IMR-90 (cell line): Measurements from ENCODE around the gene URM1. TPM values are rescaled to one million over a fixed set of nuclear protein-coding genes. Genes with fewer than 3 reads are reported as not detected.

Experiments used
- ATAC-seq: fragments of 200-7000 bp; cut with Tn5 transposase; 2 replicates; pipeline ENCODE4 v1.9.1; 2020; ENCODE audit warnings: low read depth, mild to moderate bottlenecking, moderate library complexity
- BruUV-seq: library from RNA; stranded (reverse); fragments of 400-500 nt; replicated peaks from 2 replicates; lab custom pipeline; 2021; lab: Mats Ljungman, UMichigan
- CTCF ChIA-PET: fragments of 300-600 bp; formaldehyde crosslinking; extraction: SDS; loops from one replicate; lab custom pipeline; 2021; ENCODE audit warnings: antibody characterized with exemption; lab: Yijun Ruan, JAX
- POLR2A ChIA-PET: fragments of 300-600 bp; sonication (Branson Sonifier 250); formaldehyde crosslinking; loops from one replicate; lab custom pipeline; 2022; ENCODE audit warnings: antibody characterized with exemption; ENCODE audit not compliant: unreplicated experiment; lab: Charles Lee
- DNase-seq: peaks from one replicate; pipeline ENCODE4 v3.0.0; 2013
- H2AFZ ChIP-seq: replicated peaks from 2 replicates; pipeline ENCODE3; 2013; ENCODE audit warnings: low read length, mild to moderate bottlenecking; ENCODE audit not compliant: poor library complexity
- H2AK5ac ChIP-seq: 2 replicates; pipeline ENCODE4 v1.6.1; 2013; ENCODE audit warnings: low read depth, low read length, inconsistent platforms
- H2AK9ac ChIP-seq: replicated peaks from 2 replicates; pipeline ENCODE3; 2013; ENCODE audit warnings: mild to moderate bottlenecking, low read depth, low read length, moderate library complexity; ENCODE audit not compliant: poor library complexity
- H2BK120ac ChIP-seq: 2 replicates; pipeline ENCODE4 v1.6.1; 2013; ENCODE audit warnings: low read depth, low read length, inconsistent platforms
- H2BK15ac ChIP-seq: 3 replicates; pipeline ENCODE4 v1.6.1; 2013; ENCODE audit warnings: low read depth, low read length, inconsistent platforms
- H2BK20ac ChIP-seq: 2 replicates; pipeline ENCODE4 v1.6.1; 2013; ENCODE audit warnings: low read depth, mild to moderate bottlenecking, inconsistent platforms, low read length, moderate library complexity
- H2BK5ac ChIP-seq: 2 replicates; pipeline ENCODE4 v1.6.1; 2013; ENCODE audit warnings: mild to moderate bottlenecking, low read depth, low read length, inconsistent platforms; ENCODE audit not compliant: poor library complexity, severe bottlenecking
- H3K14ac ChIP-seq: replicated peaks from 2 replicates; pipeline ENCODE4 v1.6.1; 2013; ENCODE audit warnings: low read depth, low read length, inconsistent platforms
- H3K18ac ChIP-seq: 2 replicates; pipeline ENCODE4 v1.6.1; 2013; ENCODE audit warnings: low read depth, low read length, control low read depth
- H3K23ac ChIP-seq: 2 replicates; pipeline ENCODE4 v1.6.1; 2013; ENCODE audit warnings: low read depth, low read length, inconsistent platforms
- H3K27ac ChIP-seq: 2 replicates; pipeline ENCODE4 v1.5.1; 2013; ENCODE audit warnings: mild to moderate bottlenecking, control low read depth, low read length; ENCODE audit not compliant: insufficient read depth
- H3K27me3 ChIP-seq: 2 replicates; pipeline ENCODE4 v1.6.1; 2013; ENCODE audit warnings: low read length; ENCODE audit not compliant: control insufficient read depth, insufficient read depth
- H3K36me3 ChIP-seq: 2 replicates; pipeline ENCODE4 v1.6.1; 2013; ENCODE audit warnings: low read length, mixed read lengths; ENCODE audit not compliant: control insufficient read depth, insufficient read depth
- H3K4ac ChIP-seq: 2 replicates; pipeline ENCODE4 v1.6.1; 2013; ENCODE audit warnings: low read depth, low read length, inconsistent platforms
- H3K4me1 ChIP-seq: 2 replicates; pipeline ENCODE4 v1.6.1; 2013; ENCODE audit warnings: low read length, mixed read lengths; ENCODE audit not compliant: control insufficient read depth, insufficient read depth
- H3K4me2 ChIP-seq: 2 replicates; pipeline ENCODE4 v1.6.1; 2013; ENCODE audit warnings: low read depth, mild to moderate bottlenecking, control low read depth, low read length, moderate library complexity
- H3K4me3 ChIP-seq: 2 replicates; pipeline ENCODE4 v1.5.1; 2013; ENCODE audit warnings: low read depth, mild to moderate bottlenecking, control low read depth, low read length, moderate library complexity; ENCODE audit not compliant: insufficient read depth
- H3K56ac ChIP-seq: 2 replicates; pipeline ENCODE4 v1.6.1; 2013; ENCODE audit warnings: low read length, inconsistent platforms; ENCODE audit not compliant: insufficient read depth; ENCODE audit errors: extremely low read depth
- H3K79me1 ChIP-seq, 2 experiments: 2 replicates each; pipeline ENCODE4 v1.6.1; 2013; ENCODE audit warnings: low read length in 2 of 2, inconsistent platforms in 1 of 2, low read depth in 1 of 2
- H3K9ac ChIP-seq: 2 replicates; pipeline ENCODE4 v1.6.1; 2013; ENCODE audit warnings: low read depth, low read length, control low read depth
- H3K9me1 ChIP-seq: 2 replicates; pipeline ENCODE4 v1.6.1; 2013; ENCODE audit warnings: low read length, inconsistent platforms; ENCODE audit not compliant: insufficient read depth
- H3K9me3 ChIP-seq: 2 replicates; pipeline ENCODE4 v1.6.1; 2013; ENCODE audit warnings: low read length; ENCODE audit not compliant: control insufficient read depth, insufficient read depth
- H4K20me1 ChIP-seq: 2 replicates; pipeline ENCODE4 v1.6.1; 2013; ENCODE audit warnings: low read length, inconsistent platforms; ENCODE audit not compliant: insufficient read depth
- H4K5ac ChIP-seq: 2 replicates; pipeline ENCODE4 v1.6.1; 2013; ENCODE audit warnings: mild to moderate bottlenecking, low read depth, low read length, control low read depth
- H4K8ac ChIP-seq, 2 experiments: 2 replicates each; pipeline ENCODE4 v1.6.1; 2013; ENCODE audit warnings: low read depth in 2 of 2, low read length in 2 of 2, control low read depth in 1 of 2, inconsistent platforms in 1 of 2
- H4K91ac ChIP-seq: 2 replicates; pipeline ENCODE4 v1.6.1; 2013; ENCODE audit warnings: low read depth, low read length, inconsistent platforms; ENCODE audit not compliant: insufficient read depth
- BHLHE40 ChIP-seq: fragments of 150-350 bp; IDR thresholded peaks from 2 replicates; pipeline ENCODE4 v1.6.1; 2016; ENCODE audit warnings: mild to moderate bottlenecking, low read depth, low read length
- CEBPB ChIP-seq: IDR thresholded peaks from 2 replicates; pipeline ENCODE4 v1.6.1; 2012; ENCODE audit warnings: low read depth, low read length, improper control_type of control experiment
- CHD1 ChIP-seq: IDR thresholded peaks from 2 replicates; pipeline ENCODE4 v1.6.1; 2012; ENCODE audit warnings: low read depth, low read length, improper control_type of control experiment
- CTCF ChIP-seq: conservative IDR thresholded peaks from 2 replicates; pipeline ENCODE4 v1.5.1; 2012; ENCODE audit warnings: mild to moderate bottlenecking, low read depth, low read length, improper control_type of control experiment
- FOS ChIP-seq: fragments of 150-350 bp; IDR thresholded peaks from 2 replicates; pipeline ENCODE4 v1.6.1; 2016; ENCODE audit warnings: low read depth, low read length
- MAFK ChIP-seq: IDR thresholded peaks from 2 replicates; pipeline ENCODE4 v1.6.1; 2012; ENCODE audit warnings: low read depth, low read length, improper control_type of control experiment
- MAZ ChIP-seq: IDR thresholded peaks from 2 replicates; pipeline ENCODE4 v1.6.1; 2012; ENCODE audit warnings: low read depth, mild to moderate bottlenecking, low read length, improper control_type of control experiment, moderate library complexity, borderline replicate concordance
- MXI1 ChIP-seq: IDR thresholded peaks from 2 replicates; pipeline ENCODE4 v1.6.1; 2012; ENCODE audit warnings: low read depth, mild to moderate bottlenecking, low read length, moderate library complexity, borderline replicate concordance
- NFE2L2 ChIP-seq: fragments of 150-350 bp; IDR thresholded peaks from 2 replicates; pipeline ENCODE4 v1.6.1; 2016; ENCODE audit warnings: low read depth, mild to moderate bottlenecking, low read length
- POLR2A ChIP-seq: IDR thresholded peaks from 2 replicates; pipeline ENCODE4 v1.6.1; 2012; ENCODE audit warnings: mild to moderate bottlenecking, low read depth, low read length
- RAD21 ChIP-seq: IDR thresholded peaks from 2 replicates; pipeline ENCODE4 v1.6.1; 2012; ENCODE audit warnings: low read length, improper control_type of control experiment
- RCOR1 ChIP-seq: IDR thresholded peaks from 2 replicates; pipeline ENCODE4 v1.6.1; 2012; ENCODE audit warnings: mild to moderate bottlenecking, low read length, improper control_type of control experiment; ENCODE audit not compliant: insufficient replicate concordance
- RFX5 ChIP-seq: IDR thresholded peaks from 2 replicates; pipeline ENCODE4 v1.8.0; 2012; ENCODE audit warnings: low read depth, mild to moderate bottlenecking, low read length, moderate library complexity
- SMC3 ChIP-seq: fragments of 150-350 bp; IDR thresholded peaks from 2 replicates; pipeline ENCODE4 v1.6.1; 2016; ENCODE audit warnings: low read depth, mild to moderate bottlenecking, antibody characterized with exemption, low read length, moderate library complexity
- WGBS, 2 experiments: methylation state at CpG; one replicate each; pipeline versions ENCODE4 v1.1.5 to v1.1.7; 2013; ENCODE audit warnings: missing lambda C conversion rate in 2 of 2; ENCODE audit not compliant: insufficient read length in 1 of 2; ENCODE audit errors: extremely low coverage in 2 of 2; 5-methylcytosine and 5-hydroxymethylcytosine counted together
- dilution Hi-C: fragments of 300-500 bp; cut with HindIII; formaldehyde crosslinking; loops from one replicate; pipeline ENCODE4 v1.14.3; 2018; ENCODE audit warnings: low sequenced_read_pairs; ENCODE audit not compliant: unreplicated experiment
- in situ Hi-C: fragments of 300-500 bp; cut with MboI; formaldehyde crosslinking; loops from 3 replicates; pipeline ENCODE4 v1.14.3; 2019; ENCODE audit warnings: low sequenced_read_pairs, inconsistent platforms, mixed read lengths
- intact Hi-C: fragments of 100-400 bp; cut with micrococcal nuclease; formaldehyde crosslinking; loops from 2 replicates; pipeline ENCODE4 v1.10.0; 2022
- polyA plus RNA-seq, 3 experiments: library from polyadenylated mRNA; depleted of rRNA; stranded (reverse); fragments of >200 nt; gene quantifications; 2 replicates each; pipeline ENCODE4 v1.2.3, GENCODE V29; 2012; ENCODE audit warnings: low replicate concordance in 1 of 3
- total RNA-seq: library from RNA; depleted of rRNA; stranded (reverse); fragments of >200 nt; gene quantifications from 2 replicates; pipeline ENCODE4 v1.2.3, GENCODE V29; 2012
- TF ChIP-seq, protein P1 (sequence below): fragments of 150-350 bp; IDR thresholded peaks from 2 replicates; pipeline ENCODE4 v1.6.1; 2016; ENCODE audit warnings: low read depth, mild to moderate bottlenecking, low read length, moderate library complexity, borderline replicate concordance
- TF ChIP-seq, protein P2 (sequence below): fragments of 150-350 bp; IDR thresholded peaks from 2 replicates; pipeline ENCODE4 v1.6.1; 2017; ENCODE audit warnings: mild to moderate bottlenecking, antibody characterized with exemption, low read length, low read depth

Gene URM1
- total and polyA plus RNA-seq, 2 of the 4 experiments (the other 2 are of a cell fraction), result 33.2 to 66.9 TPM

GRCh38 chr9:128372784-128373183, 1.6 kb downstream of the URM1 start:
- POLR2A ChIA-PET, result no interaction called here
- Histone ChIP-seq H2AK5ac (0 out of 2 replicates have a peak overlapping the region, but pooled peaks have one; percentile 12), H2AK9ac (peak overlapping the region; percentile 75), H3K4ac (no peak overlapping the region), H3K14ac (no peak overlapping the region), H2BK120ac (no peak overlapping the region), H4K5ac (no peak overlapping the region), H2BK15ac (no peak overlapping the region), H3K79me1 (peaks cover 31 to 81% of the 10 kb centered on the region in 2 experiments), H4K20me1 (0 out of 2 replicates have a peak, but pooled peaks cover 4% of the 10 kb centered on the region), H3K4me1 (peaks cover 14% of the 10 kb centered on the region), H3K9me3 (no peaks in the 10 kb centered on the region), H3K4me2 (peak overlapping the region; percentile 96; the same call in 1 of the 2 replicates), H3K23ac (no peak overlapping the region), H3K56ac (no peak overlapping the region), H4K91ac (no peak overlapping the region), H2BK5ac (peak overlapping the region; percentile 87), H3K27me3 (no peaks in the 10 kb centered on the region), H3K27ac (peak overlapping the region; percentile 37; the same call in 1 of the 2 replicates), H3K4me3 (no peak overlapping the region), H4K8ac (no peak overlapping the region), H3K18ac (no peak overlapping the region), H3K9me1 (peaks cover 12% of the 10 kb centered on the region), H2BK20ac (no peak overlapping the region), H2AFZ (no peak overlapping the region), H3K9ac (no peak overlapping the region), H3K36me3 (peaks cover 2% of the 10 kb centered on the region; the same call in 1 of the 2 replicates)
- TF ChIP-seq CTCF, result no peak
- no peak for TF ChIP-seq SMC3
- TF ChIP-seq RAD21, result no peak
- no peak for TF ChIP-seq CHD1
- TF ChIP-seq FOS, result peak; percentile 57; the same call in 1 of the 2 replicates
- no peak for TF ChIP-seq MAZ
- TF ChIP-seq NFE2L2, result no peak
- TF ChIP-seq, protein P1, sequence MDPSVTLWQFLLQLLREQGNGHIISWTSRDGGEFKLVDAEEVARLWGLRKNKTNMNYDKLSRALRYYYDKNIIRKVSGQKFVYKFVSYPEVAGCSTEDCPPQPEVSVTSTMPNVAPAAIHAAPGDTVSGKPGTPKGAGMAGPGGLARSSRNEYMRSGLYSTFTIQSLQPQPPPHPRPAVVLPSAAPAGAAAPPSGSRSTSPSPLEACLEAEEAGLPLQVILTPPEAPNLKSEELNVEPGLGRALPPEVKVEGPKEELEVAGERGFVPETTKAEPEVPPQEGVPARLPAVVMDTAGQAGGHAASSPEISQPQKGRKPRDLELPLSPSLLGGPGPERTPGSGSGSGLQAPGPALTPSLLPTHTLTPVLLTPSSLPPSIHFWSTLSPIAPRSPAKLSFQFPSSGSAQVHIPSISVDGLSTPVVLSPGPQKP, result no peak
- TF ChIP-seq CEBPB, result no peak
- TF ChIP-seq RFX5, result no peak
- peak; percentile 83 for TF ChIP-seq BHLHE40
- no peak for TF ChIP-seq MXI1
- no peak for TF ChIP-seq RCOR1
- TF ChIP-seq MAFK, result no peak
- TF ChIP-seq, protein P2, sequence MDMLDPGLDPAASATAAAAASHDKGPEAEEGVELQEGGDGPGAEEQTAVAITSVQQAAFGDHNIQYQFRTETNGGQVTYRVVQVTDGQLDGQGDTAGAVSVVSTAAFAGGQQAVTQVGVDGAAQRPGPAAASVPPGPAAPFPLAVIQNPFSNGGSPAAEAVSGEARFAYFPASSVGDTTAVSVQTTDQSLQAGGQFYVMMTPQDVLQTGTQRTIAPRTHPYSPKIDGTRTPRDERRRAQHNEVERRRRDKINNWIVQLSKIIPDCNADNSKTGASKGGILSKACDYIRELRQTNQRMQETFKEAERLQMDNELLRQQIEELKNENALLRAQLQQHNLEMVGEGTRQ, result peak; percentile 79
- no peak for TF ChIP-seq POLR2A
- dilution Hi-C loops (no loop called here), in situ Hi-C loops (no loop called here), intact Hi-C loops (no loop called here)
- DNase-seq (peak; percentile 68), ATAC-seq (no peak)
- no TSS peak for BruUV-seq
- WGBS, 2 experiments, result no CpG with 5 or more reads among the region's 1 CpG
- CTCF ChIA-PET, result interaction anchor here (0.7 kb wide), 1 partner anchor 191 kb away, joined by 3 read pairs; no protein-coding TSS in a partner anchor
